H1 (cell line): Measurements from ENCODE around the gene SNX3. TPM values are rescaled to one million over a fixed set of nuclear protein-coding genes. Genes with fewer than 3 reads are reported as not detected.

Experiments
- CTCF ChIA-PET: fragments of 300-600 bp; sonication (Branson Sonifier 250); formaldehyde crosslinking; loops from one replicate; lab custom pipeline; 2021; ENCODE audit not compliant: partially characterized antibody; lab: Charles Lee
- POLR2A ChIA-PET: fragments of 300-600 bp; sonication (Branson Sonifier 250); formaldehyde crosslinking; loops from one replicate; lab custom pipeline; 2021; ENCODE audit warnings: inconsistent platforms; ENCODE audit not compliant: partially characterized antibody; lab: Charles Lee
- DNase-seq, 2 experiments: peaks; one replicate each; pipeline versions ENCODE4 v3.0.0 to v3.0.0-alpha.2; 2010 to 2022; ENCODE audit warnings: low spot score in 2 of 2, low read depth in 1 of 2, mixed read lengths in 1 of 2
- FAIRE-seq: peaks from 2 replicates; lab custom pipeline; 2011; peaks lifted over from hg19 to GRCh38; lab: Jason Lieb, UNC
- H2AFZ ChIP-seq: 2 replicates; pipeline ENCODE4 v1.8.1; 2012; ENCODE audit warnings: low read length, inconsistent platforms
- H2AK5ac ChIP-seq: 2 replicates; pipeline ENCODE4 v1.6.1; 2013; ENCODE audit warnings: low read depth, low read length
- H2BK120ac ChIP-seq: replicated peaks from 2 replicates; pipeline ENCODE3; 2013; ENCODE audit warnings: low read depth, low read length, inconsistent platforms
- H2BK12ac ChIP-seq: 2 replicates; pipeline ENCODE4 v1.6.1; 2013; ENCODE audit warnings: low read depth, low read length
- H2BK15ac ChIP-seq: 2 replicates; pipeline ENCODE4 v1.6.1; 2013; ENCODE audit warnings: low read length
- H2BK20ac ChIP-seq: 2 replicates; pipeline ENCODE4 v1.6.1; 2013; ENCODE audit warnings: low read length
- H2BK5ac ChIP-seq: 2 replicates; pipeline ENCODE4 v1.6.1; 2013; ENCODE audit warnings: low read depth, low read length
- H3K14ac ChIP-seq: 2 replicates; pipeline ENCODE4 v1.6.1; 2013; ENCODE audit warnings: inconsistent platforms; ENCODE audit not compliant: insufficient read length
- H3K18ac ChIP-seq: 2 replicates; pipeline ENCODE4 v1.6.1; 2013; ENCODE audit warnings: low read length; ENCODE audit errors: extremely low read depth
- H3K23ac ChIP-seq: 2 replicates; pipeline ENCODE4 v1.6.1; 2013; ENCODE audit warnings: inconsistent platforms; ENCODE audit not compliant: insufficient read length
- H3K23me2 ChIP-seq: 2 replicates; pipeline ENCODE4 v1.6.1; 2013; ENCODE audit warnings: low read depth, low read length
- H3K27ac ChIP-seq: 2 replicates; pipeline ENCODE4 v1.6.1; 2011; ENCODE audit warnings: low read depth, low read length, inconsistent platforms
- H3K27me3 ChIP-seq, 4 experiments: replicated peaks in 1 of 4; 1 replicate in 1 of 4; 2 replicates in 3 of 4; pipeline versions ENCODE4 v1.6.1 to v1.8.1; 2011 to 2013; ENCODE audit warnings: low read length in 3 of 4, mild to moderate bottlenecking in 3 of 4, inconsistent platforms in 2 of 4, mixed read lengths in 2 of 4, moderate library complexity in 1 of 4; ENCODE audit not compliant: control insufficient read depth in 3 of 4, insufficient read depth in 3 of 4; ENCODE audit errors: extremely low read depth in 1 of 4
- H3K36me3 ChIP-seq, 4 experiments: 2 replicates each; pipeline versions ENCODE4 v1.6.1 to v1.8.1; 2011 to 2013; ENCODE audit warnings: mild to moderate bottlenecking in 4 of 4, low read length in 3 of 4, moderate library complexity in 2 of 4, control low read depth in 1 of 4, inconsistent platforms in 1 of 4; ENCODE audit not compliant: insufficient read depth in 4 of 4, control insufficient read depth in 2 of 4
- H3K4ac ChIP-seq: replicated peaks from 2 replicates; pipeline ENCODE3; 2013; ENCODE audit warnings: low read length, low read depth, mixed read lengths, inconsistent platforms; ENCODE audit not compliant: insufficient read length
- H3K4me1 ChIP-seq, 4 experiments: replicated peaks in 1 of 4; 1 replicate in 1 of 4; 2 replicates in 3 of 4; pipeline versions ENCODE4 v1.6.1 to v1.8.1; 2011 to 2013; ENCODE audit warnings: low read length in 3 of 4, inconsistent platforms in 2 of 4, mixed read lengths in 1 of 4; ENCODE audit not compliant: insufficient read depth in 4 of 4, control insufficient read depth in 3 of 4
- H3K4me2 ChIP-seq, 2 experiments: 2 replicates each; pipeline versions ENCODE4 v1.6.1 to v1.8.1; 2011 to 2013; ENCODE audit warnings: low read depth in 2 of 2, low read length in 2 of 2, control low read depth in 1 of 2, inconsistent platforms in 1 of 2, mild to moderate bottlenecking in 1 of 2; ENCODE audit not compliant: insufficient read depth in 1 of 2
- H3K4me3 ChIP-seq, 4 experiments: fragments of 200-600, 300-600 bp in 1 of 4; sonication (generic), shearing (Covaris generic), sonication (Bioruptor Twin) in 1 of 4; 2 replicates each; pipeline versions ENCODE4 v1.5.1 to v1.8.1; 2011 to 2016; ENCODE audit warnings: low read length in 4 of 4, low read depth in 3 of 4, control low read depth in 2 of 4, inconsistent platforms in 2 of 4, mild to moderate bottlenecking in 2 of 4, mixed read lengths in 1 of 4, moderate library complexity in 1 of 4; ENCODE audit not compliant: insufficient read depth in 2 of 4; ENCODE audit errors: extremely low read depth in 1 of 4
- H3K56ac ChIP-seq: replicated peaks from 2 replicates; pipeline ENCODE3; 2013; ENCODE audit warnings: low read depth, mild to moderate bottlenecking, mixed read lengths, low read length, inconsistent platforms; ENCODE audit not compliant: insufficient read length
- H3K79me1 ChIP-seq: 2 replicates; pipeline ENCODE4 v1.6.1; 2013; ENCODE audit warnings: low read depth, low read length, control low read depth
- H3K79me2 ChIP-seq, 2 experiments: 2 replicates each; pipeline versions ENCODE4 v1.6.1 to v1.8.1; 2012 to 2013; ENCODE audit warnings: low read length in 2 of 2, mild to moderate bottlenecking in 2 of 2, inconsistent platforms in 1 of 2; ENCODE audit not compliant: insufficient read depth in 2 of 2, control insufficient read depth in 1 of 2
- H3K9ac ChIP-seq, 4 experiments: replicated peaks in 1 of 4; 1 replicate in 1 of 4; 2 replicates in 3 of 4; pipeline versions ENCODE4 v1.6.1 to v1.8.1; 2011 to 2013; ENCODE audit warnings: low read depth in 3 of 4, low read length in 3 of 4, control low read depth in 2 of 4, mild to moderate bottlenecking in 2 of 4, moderate library complexity in 2 of 4, inconsistent platforms in 1 of 4; ENCODE audit errors: extremely low read depth in 1 of 4
- H3K9me3 ChIP-seq, 2 experiments: 2 replicates each; pipeline versions ENCODE4 v1.6.1 to v1.8.1; 2012 to 2013; ENCODE audit warnings: mild to moderate bottlenecking in 2 of 2, moderate library complexity in 2 of 2, control low read depth in 1 of 2, inconsistent platforms in 1 of 2, low read depth in 1 of 2, low read length in 1 of 2, mixed read lengths in 1 of 2; ENCODE audit not compliant: insufficient read depth in 2 of 2
- H4K20me1 ChIP-seq, 2 experiments: replicated peaks in 1 of 2; 2 replicates each; pipeline versions ENCODE3 to v1.8.1; 2011 to 2013; ENCODE audit warnings: inconsistent platforms in 2 of 2, low read length in 2 of 2, mild to moderate bottlenecking in 1 of 2; ENCODE audit not compliant: insufficient read depth in 2 of 2, control insufficient read depth in 1 of 2
- H4K5ac ChIP-seq: 2 replicates; pipeline ENCODE4 v1.6.1; 2013; ENCODE audit warnings: low read length, low read depth, mixed read lengths, inconsistent platforms; ENCODE audit not compliant: insufficient read length
- H4K8ac ChIP-seq: 2 replicates; pipeline ENCODE4 v1.8.0; 2013; ENCODE audit warnings: mild to moderate bottlenecking, moderate library complexity, low read length, inconsistent platforms; ENCODE audit not compliant: insufficient read depth; ENCODE audit errors: extremely low read depth
- H4K91ac ChIP-seq: replicated peaks from 2 replicates; pipeline ENCODE3; 2013; ENCODE audit warnings: low read length, mixed read lengths, inconsistent platforms; ENCODE audit not compliant: insufficient read length
- CTCF ChIP-seq, 3 experiments: IDR thresholded peaks; 1 replicate in 2 of 3; 2 replicates in 1 of 3; pipeline versions ENCODE4 v1.5.1 to v1.6.1; 2011; ENCODE audit warnings: low read length in 3 of 3, mild to moderate bottlenecking in 3 of 3, inconsistent platforms in 2 of 3, low read depth in 1 of 3, moderate library complexity in 1 of 3; ENCODE audit not compliant: insufficient read depth in 1 of 3; ENCODE audit errors: control extremely low read depth in 1 of 3
- EGR1 ChIP-seq: IDR thresholded peaks from 2 replicates; pipeline ENCODE4 v1.6.1; 2011; ENCODE audit warnings: low read depth, low read length, borderline replicate concordance
- NANOG ChIP-seq: IDR thresholded peaks from 2 replicates; pipeline ENCODE4 v1.6.1; 2011; ENCODE audit warnings: low read length, low read depth, mild to moderate bottlenecking, inconsistent platforms; ENCODE audit not compliant: insufficient read depth, poor library complexity, severe bottlenecking
- POLR2A ChIP-seq, 2 experiments: IDR thresholded peaks; 1 replicate in 1 of 2; 2 replicates in 1 of 2; pipeline ENCODE4 v1.6.1; 2011; ENCODE audit warnings: low read depth in 2 of 2, low read length in 2 of 2, mild to moderate bottlenecking in 2 of 2; ENCODE audit errors: control extremely low read depth in 1 of 2
- POLR2AphosphoS5 ChIP-seq: IDR thresholded peaks from 2 replicates; pipeline ENCODE4 v1.6.1; 2011; ENCODE audit warnings: low read depth, low read length
- POU5F1 ChIP-seq: IDR thresholded peaks from 2 replicates; pipeline ENCODE4 v1.6.1; 2011; ENCODE audit warnings: low read depth, mild to moderate bottlenecking, low read length, moderate library complexity
- SP1 ChIP-seq: IDR thresholded peaks from 2 replicates; pipeline ENCODE4 v1.6.1; 2011; ENCODE audit warnings: low read depth, low read length
- WGBS, 2 experiments: shearing (Covaris generic) in 1 of 2; methylation state at CpG; one replicate each; pipeline versions ENCODE4 v1.1.6 to v1.1.7; 2013 to 2015; ENCODE audit warnings: low lambda C conversion rate in 2 of 2, mixed read lengths in 2 of 2, inconsistent platforms in 1 of 2, low coverage in 1 of 2, missing lambda C conversion rate in 1 of 2; ENCODE audit not compliant: insufficient replicate concordance in 2 of 2, insufficient coverage in 1 of 2, insufficient read length in 1 of 2; ENCODE audit errors: extremely low coverage in 1 of 2, missing lambda C conversion rate in 1 of 2; 5-methylcytosine and 5-hydroxymethylcytosine counted together
- polyA plus RNA-seq, 7 experiments: library from polyadenylated mRNA; depleted of rRNA in 3 of 7; stranded (reverse) in 5 of 7; unstranded in 2 of 7; fragments of >200 nt in 5 of 7; fragments of 200-250 nt in 2 of 7; gene quantifications; 1 replicate in 5 of 7; 2 replicates in 1 of 7; 4 replicates in 1 of 7; pipeline versions ENCODE4 v1.2.1 to v1.2.3, GENCODE V29; 2011 to 2013; ENCODE audit warnings: missing spikeins in 2 of 7, mixed read lengths in 2 of 7
- total RNA-seq: library from RNA; stranded (reverse); fragmentation: NEBNext Ultra II Directional; extraction: Animal tissue kit (Norgen Biotek cat#: 25700); gene quantifications from 2 replicates; pipeline ENCODE4 v1.2.1, GENCODE V29; 2021
- TF ChIP-seq, protein P1 (sequence below): IDR thresholded peaks from 2 replicates; pipeline ENCODE4 v1.6.1; 2012; ENCODE audit warnings: inconsistent platforms
- TF ChIP-seq, protein P2 (sequence below): IDR thresholded peaks from 2 replicates; pipeline ENCODE4 v1.6.1; 2012; ENCODE audit warnings: inconsistent platforms

SNX3 gene
- total and polyA plus RNA-seq, 2 of the 8 experiments (the other 6 are each of a cell fraction or from before 2014, with no cell fraction given) = 72.5 to 150 TPM

- Histone ChIP-seq H3K4ac (no peak overlapping the region), H3K27me3 (peaks cover 94 to 100% (median 97%) of the 10 kb centered on the region in 4 experiments), H2BK12ac (no peak overlapping the region), H3K18ac (no peak overlapping the region), H2BK15ac (no peak overlapping the region), H2AK5ac (no peak overlapping the region), H3K79me1 (no peaks in the 10 kb centered on the region), H2BK120ac (no peak overlapping the region), H3K9ac (no peak overlapping the region), H3K4me1 (peaks cover 0 to 47% (median 33%) of the 10 kb centered on the region in 4 experiments; a peak in 6 of 7 replicates), H3K4me2 (peak overlapping the region; percentile 59 to 83), H2AFZ (no peak overlapping the region), H3K23me2 (peaks cover 3% of the 10 kb centered on the region; the same call in 1 of the 2 replicates), H3K9me3 (no peaks in the 10 kb centered on the region), H4K8ac (no peak overlapping the region), H4K91ac (no peak overlapping the region), H3K23ac (no peak overlapping the region), H3K56ac (no peak overlapping the region), H3K14ac (no peak overlapping the region), H3K27ac (no peak overlapping the region), H3K36me3 (peaks cover 0 to 4% (median 0%) of the 10 kb centered on the region in 4 experiments; a peak in 1 of 8 replicates), H2BK20ac (no peak overlapping the region), H3K79me2 (no peaks in the 10 kb centered on the region), H4K5ac (no peak overlapping the region), H4K20me1 (peaks cover 32 to 38% of the 10 kb centered on the region in 2 experiments), H2BK5ac (no peak overlapping the region), H3K4me3 (peak overlapping the region in 1 of 4 experiments; percentile 49; a peak in 2 of 8 replicates)
- DNase-seq (peak in 1 of 2 experiments; percentile 66), FAIRE-seq (no peak)
- POLR2A ChIA-PET = interaction anchor here (0.5 to 1.5 kb wide), 6 partner anchors 9 to 329 kb away, joined by 3 to 5 read pairs (median 3); no protein-coding TSS in a partner anchor
- CTCF ChIA-PET = interaction anchor here (0.8 to 10.8 kb wide), 9 partner anchors 8 to 321 kb away, joined by 3 to 85 read pairs (median 4); no protein-coding TSS in a partner anchor
- WGBS, 2 experiments = 3% methylated on average over 7 of the region's 21 CpGs; no CpG with 5 or more reads in 1 of the 2 experiments
- TF ChIP-seq POLR2AphosphoS5 = no peak
- TF ChIP-seq NANOG = no peak
- no peak for TF ChIP-seq EGR1
- no peak for TF ChIP-seq POU5F1
- TF ChIP-seq, protein P1, sequence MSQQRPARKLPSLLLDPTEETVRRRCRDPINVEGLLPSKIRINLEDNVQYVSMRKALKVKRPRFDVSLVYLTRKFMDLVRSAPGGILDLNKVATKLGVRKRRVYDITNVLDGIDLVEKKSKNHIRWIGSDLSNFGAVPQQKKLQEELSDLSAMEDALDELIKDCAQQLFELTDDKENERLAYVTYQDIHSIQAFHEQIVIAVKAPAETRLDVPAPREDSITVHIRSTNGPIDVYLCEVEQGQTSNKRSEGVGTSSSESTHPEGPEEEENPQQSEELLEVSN = no peak
- TF ChIP-seq POLR2A (IDR thresholded peaks at IDR 0.05; ENCODE audit: control extremely low read depth in 1 of 2, low read depth in 2 of 2, low read length in 2 of 2) = no peak
- no peak for TF ChIP-seq CTCF (IDR thresholded peaks at IDR 0.05; ENCODE audit: control extremely low read depth in 1 of 3, insufficient read depth in 1 of 3, low read depth in 1 of 3, low read length in 3 of 3)
- TF ChIP-seq, protein P2, sequence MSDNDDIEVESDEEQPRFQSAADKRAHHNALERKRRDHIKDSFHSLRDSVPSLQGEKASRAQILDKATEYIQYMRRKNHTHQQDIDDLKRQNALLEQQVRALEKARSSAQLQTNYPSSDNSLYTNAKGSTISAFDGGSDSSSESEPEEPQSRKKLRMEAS = no peak
- TF ChIP-seq SP1 = peak; percentile 54; the same call in 1 of the 2 replicates
Measured at GRCh38 chr6:108171291-108171917, 89.4 kb downstream of the SNX3 start.
